CD4-positive, alpha-beta T cell treated with Interleukin-17A for 1 hour (primary cell): ENCODE results near the gene SEPTIN8.

Source experiments
- DNase-seq: peaks from one replicate; pipeline ENCODE4 v3.0.0-alpha.2; 2020

The SEPTIN8 gene

GRCh38 chr5:132777209-132778069, at the start of gene SEPTIN8:
Gene SEPTIN8, minus strand, starts transcription at chr5:132777239. Its CDS starts 102 bp downstream, at chr5:132777137.
- DNase-seq = peak; percentile 59

GRCh38 chr5:132826424-132827082, 49.5 kb upstream of the SEPTIN8 start:
- no peak for DNase-seq

DNA sequence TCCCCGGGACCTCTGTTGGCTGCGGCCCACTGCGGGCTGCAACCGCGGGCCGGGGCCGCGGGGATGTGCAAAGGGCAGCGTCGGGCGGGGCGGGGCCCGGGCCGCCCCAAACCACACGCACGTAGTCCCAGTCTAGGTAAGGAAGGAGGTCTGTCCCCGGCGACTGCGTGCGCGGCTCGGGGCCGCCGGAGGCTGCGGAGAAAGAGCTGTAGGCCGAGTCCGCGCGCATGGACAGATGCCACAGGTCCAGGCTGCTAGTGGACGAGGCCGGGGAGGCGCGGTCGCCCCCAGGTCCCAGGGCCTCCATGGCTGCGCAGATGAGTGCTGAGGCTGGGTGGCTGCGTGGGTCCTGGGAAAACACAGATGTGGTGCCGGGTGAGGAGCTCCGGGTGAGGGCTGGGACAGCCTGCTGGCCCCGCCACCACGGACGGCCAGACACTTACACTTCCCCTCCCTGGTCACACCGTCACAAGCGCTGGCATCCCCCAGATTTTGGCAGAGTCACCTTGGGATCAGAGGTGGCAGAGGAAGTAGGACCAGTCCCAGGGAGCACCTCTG, 48.9 kb upstream of the SEPTIN8 start:
- no peak for DNase-seq

GRCh38 chr5:132825033-132825833, 48.2 kb upstream of the SEPTIN8 start:
- no peak for DNase-seq

GRCh38 chr5:132824426-132824825, 47.4 kb upstream of the SEPTIN8 start:
- no peak for DNase-seq

- no peak for DNase-seq
These were observed 46.5 kb upstream of the SEPTIN8 start for GRCh38 chr5:132823481-132824050.

DNA sequence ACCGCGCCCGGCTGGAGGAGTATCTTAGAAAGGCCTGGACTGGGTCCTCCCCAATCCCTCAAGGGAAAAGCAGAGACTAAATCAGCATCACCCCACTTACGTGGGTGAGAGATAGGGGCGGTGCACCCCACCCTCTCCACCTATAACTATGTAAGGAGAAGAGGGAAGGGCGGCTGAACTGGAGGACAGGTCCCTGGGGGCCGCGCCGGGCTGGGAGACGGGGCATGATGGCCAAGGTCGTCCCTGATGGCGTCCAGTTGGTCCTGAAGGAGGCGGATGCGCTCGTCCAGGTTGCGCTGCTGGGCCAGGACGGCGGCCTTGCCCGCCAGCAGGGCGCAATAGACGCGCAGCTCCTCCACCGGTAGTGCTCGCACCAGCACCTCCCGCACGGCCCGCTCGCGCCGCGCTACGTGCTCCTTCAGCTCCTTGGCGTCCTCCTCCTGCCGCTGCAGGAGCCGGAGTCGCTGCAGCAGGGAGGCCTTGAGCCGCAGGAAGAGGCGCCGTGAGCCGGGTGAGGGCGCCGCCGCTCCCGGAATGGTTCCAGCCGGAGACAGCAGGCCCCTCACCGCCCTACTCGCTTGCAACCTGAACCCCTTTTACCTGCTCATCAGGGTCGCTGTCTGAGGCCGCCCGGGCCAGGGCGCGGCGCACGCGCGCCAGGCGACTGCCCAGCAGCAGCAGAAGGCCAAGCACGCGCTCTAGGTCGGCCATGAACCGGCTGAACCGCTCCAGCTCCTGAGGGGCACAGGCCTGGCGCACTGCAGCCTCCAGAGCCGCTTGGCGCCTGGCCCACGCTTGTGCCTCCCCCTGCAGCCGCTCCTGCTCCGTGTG, 45.8 kb upstream of the SEPTIN8 start:
- DNase-seq = no peak

DNA sequence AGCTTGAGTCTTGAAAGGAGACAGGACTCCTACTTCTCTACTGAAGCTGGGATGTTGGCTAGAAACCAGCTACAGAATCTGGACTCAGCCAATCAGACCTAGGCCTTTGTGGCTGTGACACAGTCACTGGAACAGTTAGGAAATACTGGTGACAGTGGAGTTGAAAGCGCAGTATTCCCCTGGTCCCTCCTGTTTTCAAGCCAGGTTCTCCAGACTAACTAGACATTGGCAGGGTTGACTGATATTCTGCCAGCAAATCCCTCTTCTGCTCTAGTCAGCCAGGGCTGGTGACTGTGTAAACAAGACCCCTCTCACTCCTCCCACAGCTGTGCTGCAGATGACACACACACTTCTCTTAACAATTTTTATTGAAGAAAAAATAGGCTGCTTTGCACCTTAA, 44.8 kb upstream of the SEPTIN8 start:
- DNase-seq = no peak

GRCh38 chr5:132821350-132821749, 44.3 kb upstream of the SEPTIN8 start:
- no peak for DNase-seq

GRCh38 chr5:132820162-132820754, 43.2 kb upstream of the SEPTIN8 start:
- peak; percentile 89 for DNase-seq

DNA sequence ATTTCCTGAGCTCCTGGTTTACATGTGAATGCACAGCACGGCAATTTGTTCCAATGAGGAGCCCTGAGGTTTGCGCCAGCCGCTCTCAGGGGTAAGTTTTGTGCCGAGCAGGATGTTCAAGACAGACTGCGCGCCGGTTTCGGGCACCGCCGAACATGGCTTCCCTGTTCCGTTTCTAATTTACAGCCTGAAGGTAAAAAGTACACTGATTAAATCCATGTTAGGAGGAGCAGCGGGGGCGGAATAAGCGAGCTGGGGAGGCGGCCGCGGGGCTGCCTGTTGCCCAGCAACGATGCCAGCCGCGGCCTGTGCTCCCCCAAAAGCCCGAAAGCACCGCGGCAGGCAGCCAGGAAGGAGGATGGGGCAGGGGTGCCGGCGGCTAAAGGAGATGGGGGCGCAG, 42.4 kb upstream of the SEPTIN8 start:
- DNase-seq = no peak

- no peak for DNase-seq
These were observed 40.0 kb upstream of the SEPTIN8 start for GRCh38 chr5:132817011-132817410.

DNA sequence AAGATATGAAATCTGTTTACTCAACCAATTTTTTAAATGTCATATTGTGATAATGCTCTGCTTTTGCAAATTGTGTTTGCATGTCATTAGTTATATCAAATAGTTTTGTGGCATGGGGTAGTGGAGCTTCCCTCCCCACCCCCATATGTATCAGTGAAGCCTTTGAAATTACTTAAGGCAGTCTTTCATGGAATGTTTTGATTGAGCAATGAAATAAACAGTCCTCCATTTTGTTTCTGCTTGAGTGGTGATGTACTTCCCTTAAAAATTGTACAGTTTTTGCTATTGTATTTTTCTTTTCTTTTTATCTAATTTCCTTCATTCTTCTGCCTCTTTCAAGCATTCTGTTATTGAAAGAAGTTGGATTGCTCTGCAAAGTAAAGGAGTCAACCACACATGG, 39.5 kb upstream of the SEPTIN8 start:
- DNase-seq = no peak

GRCh38 chr5:132816083-132816482, 39.0 kb upstream of the SEPTIN8 start:
- no peak for DNase-seq

DNA sequence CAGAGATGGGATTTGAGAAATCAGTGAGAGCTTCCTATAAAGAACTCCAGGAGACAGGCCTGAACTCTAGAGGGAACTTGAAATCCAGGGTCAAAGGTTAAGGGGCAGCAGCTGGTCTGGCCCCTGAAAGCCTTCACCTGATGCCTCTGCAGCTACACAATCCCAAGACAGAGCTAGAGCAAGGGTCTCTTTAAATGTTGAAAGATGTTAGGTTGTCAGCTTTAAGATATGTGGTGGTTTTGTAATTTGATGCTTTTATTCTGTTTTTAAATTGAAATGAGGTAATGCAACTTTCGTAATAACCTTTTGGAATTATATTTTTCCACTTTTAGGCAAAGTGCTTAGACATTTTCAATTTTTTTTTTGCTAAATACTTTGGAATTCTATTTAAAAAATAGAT, 38.4 kb upstream of the SEPTIN8 start:
- no peak for DNase-seq

DNA sequence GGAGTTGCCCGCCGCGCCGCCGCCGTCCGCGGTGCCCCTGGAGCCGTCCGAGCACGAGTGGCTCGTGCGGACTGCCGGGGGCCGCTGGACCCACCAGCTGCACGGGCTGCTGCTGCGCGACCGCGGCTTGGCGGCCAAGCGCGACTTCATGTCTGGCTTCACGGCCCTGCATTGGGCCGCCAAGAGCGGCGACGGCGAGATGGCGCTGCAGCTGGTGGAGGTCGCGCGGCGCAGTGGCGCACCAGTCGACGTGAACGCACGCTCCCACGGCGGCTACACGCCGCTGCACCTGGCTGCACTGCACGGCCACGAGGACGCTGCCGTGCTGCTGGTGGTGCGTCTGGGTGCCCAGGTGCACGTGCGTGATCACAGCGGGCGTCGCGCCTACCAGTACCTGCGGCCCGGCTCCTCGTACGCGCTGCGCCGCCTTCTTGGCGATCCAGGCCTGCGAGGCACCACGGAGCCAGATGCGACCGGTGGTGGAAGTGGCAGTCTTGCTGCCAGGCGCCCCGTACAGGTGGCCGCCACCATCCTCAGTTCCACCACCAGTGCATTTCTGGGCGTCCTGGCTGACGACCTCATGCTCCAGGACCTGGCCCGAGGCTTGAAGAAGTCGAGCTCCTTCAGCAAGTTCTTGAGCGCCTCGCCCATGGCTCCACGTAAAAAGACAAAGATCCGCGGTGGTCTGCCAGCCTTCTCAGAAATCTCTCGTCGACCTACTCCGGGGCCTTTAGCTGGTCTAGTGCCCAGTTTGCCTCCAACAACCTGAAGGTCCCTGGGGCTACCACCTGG, 37.7 kb upstream of the SEPTIN8 start:
- DNase-seq = no peak

GRCh38 chr5:132813599-132814502, 36.8 kb upstream of the SEPTIN8 start:
- DNase-seq = peak; percentile 27

GRCh38 chr5:132812781-132813598, 36.0 kb upstream of the SEPTIN8 start, which contains the start of gene SOWAHA:
Gene SOWAHA, plus strand, starts transcription at chr5:132813302. Its CDS starts 320 bp downstream, at chr5:132813622.
- no peak for DNase-seq
